C4-2B (cell line): Measurements from ENCODE around the gene LRP5.

Experiments
- ZFX ChIP-seq: fragments of 450-650 bp; IDR thresholded peaks from 2 replicates; pipeline ENCODE4 v1.6.1; 2017
- TF ChIP-seq, protein P1 (sequence below): fragments of 450-650 bp; conservative IDR thresholded peaks from 2 replicates; pipeline ENCODE4 v1.5.1; 2017; ENCODE audit warnings: mild to moderate bottlenecking

DNA sequence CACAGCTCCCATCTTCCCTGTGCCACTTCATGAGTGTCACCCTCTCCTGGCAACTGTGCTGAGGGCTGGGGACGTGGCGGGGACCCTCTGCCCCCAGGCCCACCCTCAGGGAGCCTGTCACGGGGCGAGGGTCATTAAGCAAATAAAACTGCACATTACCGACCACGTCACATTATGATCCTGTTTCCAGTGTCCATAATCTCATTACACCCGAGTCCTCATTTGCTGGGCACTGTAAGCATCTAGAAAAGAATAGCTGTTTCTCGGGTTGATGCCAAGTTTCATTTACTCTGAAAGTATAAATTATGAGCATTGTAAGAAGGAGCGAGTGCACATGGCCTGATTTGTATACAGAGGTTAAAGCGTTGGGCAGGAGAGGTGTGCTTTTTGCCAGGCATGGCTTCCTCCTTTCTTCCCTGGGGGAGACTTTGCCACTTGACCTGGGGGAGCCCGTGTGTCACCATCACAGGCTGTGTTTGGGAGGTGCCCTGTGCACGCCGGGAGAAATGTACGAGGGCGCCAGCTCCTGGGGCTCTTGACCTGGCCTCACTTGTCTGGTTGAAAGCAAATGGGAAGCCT, 50.5 kb downstream of the LRP5 start:
- TF ChIP-seq, protein P1, sequence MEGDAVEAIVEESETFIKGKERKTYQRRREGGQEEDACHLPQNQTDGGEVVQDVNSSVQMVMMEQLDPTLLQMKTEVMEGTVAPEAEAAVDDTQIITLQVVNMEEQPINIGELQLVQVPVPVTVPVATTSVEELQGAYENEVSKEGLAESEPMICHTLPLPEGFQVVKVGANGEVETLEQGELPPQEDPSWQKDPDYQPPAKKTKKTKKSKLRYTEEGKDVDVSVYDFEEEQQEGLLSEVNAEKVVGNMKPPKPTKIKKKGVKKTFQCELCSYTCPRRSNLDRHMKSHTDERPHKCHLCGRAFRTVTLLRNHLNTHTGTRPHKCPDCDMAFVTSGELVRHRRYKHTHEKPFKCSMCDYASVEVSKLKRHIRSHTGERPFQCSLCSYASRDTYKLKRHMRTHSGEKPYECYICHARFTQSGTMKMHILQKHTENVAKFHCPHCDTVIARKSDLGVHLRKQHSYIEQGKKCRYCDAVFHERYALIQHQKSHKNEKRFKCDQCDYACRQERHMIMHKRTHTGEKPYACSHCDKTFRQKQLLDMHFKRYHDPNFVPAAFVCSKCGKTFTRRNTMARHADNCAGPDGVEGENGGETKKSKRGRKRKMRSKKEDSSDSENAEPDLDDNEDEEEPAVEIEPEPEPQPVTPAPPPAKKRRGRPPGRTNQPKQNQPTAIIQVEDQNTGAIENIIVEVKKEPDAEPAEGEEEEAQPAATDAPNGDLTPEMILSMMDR = no peak
- TF ChIP-seq ZFX = no peak
